Stimulated activated CD4-positive, alpha-beta T cell treated with anti-CD3 and anti-CD28 coated beads, TNF-alpha, amount 100 ng/mL, for 48 hours (primary cell): ENCODE measurements around the gene VPS37C.

ENCODE experiments used
- DNase-seq, 3 donors: peaks; one replicate each; pipeline ENCODE4 v3.0.0-alpha.2; 2020; ENCODE audit warnings: low read depth in 3 of 3

Gene VPS37C

GRCh38 chr11:61133145-61133544 lies 28.1 kb downstream of the VPS37C start:
- no peak for DNase-seq

GRCh38 chr11:61132646-61133045 lies 28.6 kb downstream of the VPS37C start:
- DNase-seq, result no peak

- no peak for DNase-seq
These were observed 29.1 kb downstream of the VPS37C start for GRCh38 chr11:61131998-61132555.

DNA sequence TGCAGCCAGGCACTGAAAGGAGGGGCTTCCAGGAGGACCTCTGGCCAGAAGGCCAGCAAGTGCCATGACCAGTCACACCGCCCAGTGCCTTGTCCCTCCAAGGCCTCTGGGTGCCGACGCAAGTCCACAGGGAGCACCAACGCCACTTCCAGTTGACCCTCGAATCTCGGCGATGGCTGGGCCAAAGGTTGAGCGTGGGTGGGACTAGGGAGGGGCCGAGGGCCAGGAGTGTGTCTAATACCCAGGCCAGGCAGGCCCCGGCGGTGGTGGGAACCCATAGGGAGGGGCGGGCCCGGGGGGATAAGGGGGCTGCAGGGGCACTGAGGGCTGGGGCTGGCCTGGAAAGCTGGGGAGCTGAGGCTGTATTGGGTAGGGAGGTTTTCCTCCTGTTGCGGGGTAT lies 29.6 kb downstream of the VPS37C start:
- no peak for DNase-seq

DNA sequence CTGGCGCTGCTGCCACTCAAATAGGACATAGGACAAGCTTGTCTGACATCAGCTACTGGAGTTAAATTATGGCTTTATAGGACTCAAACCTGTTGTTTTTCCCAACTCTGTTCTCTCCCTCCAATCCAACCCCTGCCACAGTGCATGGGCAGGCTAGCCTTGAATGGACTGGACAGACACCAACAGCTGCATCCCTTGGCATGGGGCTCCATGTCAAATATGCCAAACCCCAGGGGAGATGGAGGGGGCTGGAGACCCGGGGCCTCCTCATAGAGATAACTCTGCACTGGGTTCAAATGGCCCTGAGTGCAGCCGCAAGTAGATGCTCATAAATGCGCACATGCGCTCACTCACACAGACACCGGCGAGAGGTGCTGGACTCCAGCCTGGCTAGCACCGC lies 30.0 kb downstream of the VPS37C start:
- DNase-seq, result no peak

- DNase-seq, result peak; percentile 86 to 91 (median 86)
These were observed 31.3 kb downstream of the VPS37C start for GRCh38 chr11:61129639-61130523.

- DNase-seq, result no peak
These were observed 32.1 kb downstream of the VPS37C start for GRCh38 chr11:61128947-61129638.

GRCh38 chr11:61127991-61128390 lies 33.2 kb downstream of the VPS37C start:
- no peak for DNase-seq

DNA sequence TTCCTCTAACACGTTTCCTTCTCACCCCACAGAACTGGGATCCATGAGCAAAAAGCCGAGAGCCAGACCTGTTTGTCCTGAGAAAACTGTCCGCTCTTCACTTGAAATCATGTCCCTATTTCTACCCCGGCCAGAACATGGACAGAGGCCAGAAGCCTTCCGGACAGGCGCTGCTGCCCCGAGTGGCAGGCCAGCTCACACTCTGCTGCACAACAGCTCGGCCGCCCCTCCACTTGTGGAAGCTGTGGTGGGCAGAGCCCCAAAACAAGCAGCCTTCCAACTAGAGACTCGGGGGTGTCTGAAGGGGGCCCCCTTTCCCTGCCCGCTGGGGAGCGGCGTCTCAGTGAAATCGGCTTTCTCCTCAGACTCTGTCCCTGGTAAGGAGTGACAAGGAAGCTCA lies 35.0 kb downstream of the VPS37C start:
- no peak for DNase-seq

GRCh38 chr11:61125310-61125684 lies 35.9 kb downstream of the VPS37C start:
- DNase-seq, result no peak

DNA sequence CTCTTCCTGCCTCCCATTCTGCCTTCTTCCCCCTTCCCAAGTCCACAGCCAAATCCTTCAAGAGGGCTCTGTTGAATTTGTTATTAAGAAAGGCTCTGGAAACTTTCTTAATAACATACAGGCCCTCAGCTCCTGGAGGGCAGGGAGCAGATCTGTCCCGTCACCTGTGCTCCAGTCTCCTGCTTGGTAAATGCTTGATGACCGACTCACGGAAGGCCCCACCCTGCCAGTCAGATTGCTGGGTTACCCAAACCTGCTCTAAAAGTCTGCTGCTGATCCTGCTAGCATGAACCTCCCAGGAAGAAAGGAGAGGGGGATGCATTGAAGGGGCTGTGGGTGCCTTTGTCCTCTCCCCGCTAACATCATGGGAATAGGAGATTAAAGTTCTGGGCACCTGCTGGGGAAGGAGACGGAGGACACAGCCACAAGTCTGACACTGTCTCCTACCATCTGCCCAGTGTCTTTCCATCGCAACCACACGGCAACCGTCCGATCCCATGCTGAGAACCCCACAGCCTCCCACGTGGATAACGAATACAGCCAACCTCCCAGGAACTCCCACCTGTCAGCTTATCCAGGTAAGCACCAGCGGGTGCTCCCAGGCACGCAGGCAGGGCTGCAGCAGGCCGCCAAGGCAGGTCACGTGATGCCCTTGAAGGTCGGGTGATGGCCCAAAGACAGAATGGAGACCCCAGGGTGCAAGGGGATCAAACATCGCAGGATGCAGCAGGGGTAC lies 36.5 kb downstream of the VPS37C start:
- DNase-seq, result no peak

DNA sequence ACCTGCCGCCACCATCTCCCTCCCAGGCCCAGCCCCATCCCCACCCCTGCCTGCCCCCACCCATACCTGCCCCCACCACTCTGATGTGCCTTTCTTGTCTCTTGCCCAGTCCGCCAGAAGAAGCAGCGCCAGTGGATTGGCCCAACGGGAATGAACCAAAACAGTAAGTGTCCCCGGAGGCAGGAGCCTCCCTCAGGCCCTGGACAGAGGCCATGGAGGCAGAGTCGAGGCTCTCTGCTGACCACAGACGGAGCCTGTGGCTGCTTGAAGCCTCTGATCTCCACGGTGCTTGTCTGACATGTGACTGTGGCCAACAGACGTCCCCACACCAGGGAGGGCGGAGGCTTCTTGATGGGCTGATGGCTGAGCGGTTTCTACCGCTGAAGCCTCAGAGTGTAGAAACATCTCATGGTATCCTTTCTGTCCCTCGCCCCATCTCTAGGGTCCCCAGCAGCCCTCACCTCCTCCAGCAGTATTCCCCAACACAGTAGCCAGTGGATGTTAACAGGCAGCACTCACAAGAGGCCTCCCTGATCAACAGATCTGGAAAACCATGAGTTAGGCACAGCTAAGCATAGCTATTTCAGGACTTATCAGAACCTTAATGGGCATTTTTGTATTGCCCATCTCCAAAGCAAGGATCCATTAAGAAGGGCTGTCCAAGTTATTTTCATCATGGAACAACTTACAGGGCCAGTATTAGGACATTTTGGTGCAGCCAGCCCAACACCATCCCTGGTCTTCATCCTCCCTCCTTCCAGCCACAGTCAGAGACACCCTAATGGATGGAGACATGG lies 37.3 kb downstream of the VPS37C start:
- DNase-seq, result no peak

DNA sequence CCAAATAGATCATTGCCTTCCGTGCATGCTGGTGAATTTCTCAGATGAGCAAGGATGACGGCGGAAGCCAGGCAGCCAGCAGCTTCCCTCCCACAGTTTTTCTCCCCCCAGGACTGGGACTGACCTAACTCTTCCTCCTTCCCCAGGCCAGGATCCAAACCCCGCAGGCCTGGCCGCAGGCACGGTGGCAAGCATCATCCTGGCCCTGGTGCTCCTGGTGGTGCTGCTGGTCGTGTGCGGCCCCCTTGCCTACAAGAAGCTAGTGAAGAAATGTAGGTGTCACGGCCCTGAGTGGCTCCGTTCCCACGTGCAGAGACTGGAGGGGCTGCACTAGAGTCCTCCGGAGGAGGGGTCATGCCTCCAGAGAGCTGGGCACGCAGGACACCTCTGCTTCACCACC lies 38.5 kb downstream of the VPS37C start:
- no peak for DNase-seq

- DNase-seq, result no peak
These were observed 39.3 kb downstream of the VPS37C start for GRCh38 chr11:61121917-61122316.

DNA sequence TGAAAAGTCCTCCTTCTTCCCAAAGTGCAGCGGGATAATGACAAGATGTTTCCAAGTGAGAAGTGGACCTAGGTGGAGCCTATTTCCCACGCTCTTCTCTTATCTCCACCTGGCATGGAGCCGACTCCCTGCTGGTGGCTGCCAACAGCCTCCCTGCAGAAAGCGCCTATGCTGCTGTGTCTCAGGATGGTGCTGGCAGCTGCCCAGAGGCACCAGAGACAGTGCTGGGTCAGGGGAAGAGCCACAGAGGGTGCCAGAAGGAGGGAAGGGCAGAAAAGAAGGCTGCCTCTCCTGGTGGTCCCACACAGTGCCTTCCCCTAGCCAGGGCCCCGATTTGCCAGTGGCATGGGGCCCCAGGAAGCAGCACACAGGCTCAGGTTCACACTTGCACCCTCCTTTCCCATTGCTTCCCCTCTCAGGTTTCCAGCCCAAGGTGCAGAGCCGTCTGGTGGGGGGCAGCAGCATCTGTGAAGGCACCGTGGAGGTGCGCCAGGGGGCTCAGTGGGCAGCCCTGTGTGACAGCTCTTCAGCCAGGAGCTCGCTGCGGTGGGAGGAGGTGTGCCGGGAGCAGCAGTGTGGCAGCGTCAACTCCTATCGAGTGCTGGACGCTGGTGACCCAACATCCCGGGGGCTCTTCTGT lies 39.9 kb downstream of the VPS37C start:
- DNase-seq, result no peak

DNA sequence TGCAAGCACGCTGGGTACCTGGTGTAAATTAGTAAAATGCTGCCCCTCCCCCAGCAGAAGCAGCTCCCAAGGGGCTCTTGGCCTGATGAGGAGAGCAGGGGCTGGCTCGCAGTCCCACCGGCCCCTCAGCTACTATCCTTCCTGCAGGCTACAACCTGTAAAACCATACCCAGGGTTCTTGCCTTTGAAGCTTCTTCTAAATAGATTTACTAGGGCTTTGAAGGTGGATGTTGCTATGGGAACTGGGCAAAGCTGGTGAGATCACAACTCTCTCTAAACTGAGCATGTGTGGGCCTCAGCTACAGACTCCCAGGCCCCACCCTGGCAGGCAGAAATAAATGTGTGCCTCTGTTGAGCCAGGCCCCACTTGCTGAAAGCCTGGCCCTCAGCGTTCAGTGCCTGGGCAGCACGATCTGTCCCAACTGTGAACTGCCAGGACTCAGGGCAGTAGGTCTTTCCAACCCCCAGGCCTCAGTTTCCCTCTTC lies 40.5 kb downstream of the VPS37C start:
- no peak for DNase-seq

DNA sequence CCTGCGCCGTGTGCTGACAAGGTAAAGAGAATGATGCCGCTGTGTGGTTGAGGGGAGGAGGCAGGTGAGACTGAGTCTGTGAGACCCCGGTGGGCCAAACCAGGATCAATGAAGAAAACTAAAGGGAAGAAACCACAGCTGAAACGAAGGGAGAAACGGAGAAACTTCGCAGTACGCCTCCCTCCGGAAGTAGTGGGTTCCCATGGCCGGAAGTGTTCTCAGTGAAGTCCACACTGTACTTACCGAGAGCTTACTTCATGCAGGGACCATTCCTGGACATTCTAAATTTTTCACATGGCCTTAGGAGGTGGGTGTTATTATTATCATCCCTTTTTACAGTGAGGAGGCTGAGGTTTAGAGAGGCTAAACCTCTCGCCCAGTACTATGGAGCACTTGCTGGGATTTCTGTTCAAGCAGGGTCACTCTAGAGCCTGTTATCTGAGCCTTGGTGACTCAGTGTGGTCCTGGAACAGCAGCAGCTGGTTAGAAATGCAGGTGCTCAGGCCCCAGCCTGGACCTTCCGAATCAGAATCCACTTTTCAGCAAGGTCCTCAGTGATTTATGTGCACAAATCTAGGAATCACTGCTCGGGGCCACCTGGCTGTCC lies 41.0 kb downstream of the VPS37C start:
- no peak for DNase-seq

DNA sequence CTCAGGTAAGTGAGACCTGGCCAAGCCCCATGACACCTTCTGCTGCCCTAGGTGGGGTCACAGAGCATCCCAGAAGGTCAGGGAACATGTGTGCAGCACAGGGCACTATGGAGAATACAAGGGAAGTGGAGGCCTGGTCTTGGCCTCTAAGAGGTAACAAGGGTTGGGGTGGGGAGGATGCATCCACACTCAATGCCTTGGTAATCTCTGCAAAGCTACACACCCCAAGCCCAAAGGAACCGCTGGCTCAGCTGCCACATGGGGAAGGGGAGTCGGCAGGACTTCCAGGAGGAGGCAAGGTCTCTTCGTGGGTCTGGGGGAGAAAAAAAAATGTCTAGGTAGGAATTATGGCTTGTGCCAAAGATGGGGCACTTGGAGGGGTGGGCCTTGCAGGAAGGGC lies 41.7 kb downstream of the VPS37C start:
- DNase-seq, result no peak

DNA sequence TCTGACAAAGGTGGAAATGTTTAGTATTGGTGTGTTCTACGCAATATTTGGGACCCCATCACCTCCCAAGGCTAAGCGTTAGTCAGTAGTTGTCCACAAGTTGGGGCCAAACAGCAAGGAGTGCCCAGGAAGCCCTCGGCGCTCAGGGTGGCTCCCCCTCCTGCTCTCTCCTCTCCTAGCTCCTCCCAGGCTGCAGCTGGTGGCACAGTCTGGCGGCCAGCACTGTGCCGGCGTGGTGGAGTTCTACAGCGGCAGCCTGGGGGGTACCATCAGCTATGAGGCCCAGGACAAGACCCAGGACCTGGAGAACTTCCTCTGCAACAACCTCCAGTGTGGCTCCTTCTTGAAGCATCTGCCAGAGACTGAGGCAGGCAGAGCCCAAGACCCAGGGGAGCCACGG lies 42.2 kb downstream of the VPS37C start:
- no peak for DNase-seq

- no peak for DNase-seq
These were observed 42.8 kb downstream of the VPS37C start for GRCh38 chr11:61118406-61118805.
